GM12801 (cell line): ENCODE data around the gene AUTS2.

Source experiments
- TF ChIP-seq, protein P1 (sequence below): IDR thresholded peaks from one replicate; pipeline ENCODE4 v1.5.1; 2011; ENCODE audit warnings: control low read depth; ENCODE audit not compliant: insufficient read length; ENCODE audit errors: extremely low read depth

The AUTS2 gene

DNA sequence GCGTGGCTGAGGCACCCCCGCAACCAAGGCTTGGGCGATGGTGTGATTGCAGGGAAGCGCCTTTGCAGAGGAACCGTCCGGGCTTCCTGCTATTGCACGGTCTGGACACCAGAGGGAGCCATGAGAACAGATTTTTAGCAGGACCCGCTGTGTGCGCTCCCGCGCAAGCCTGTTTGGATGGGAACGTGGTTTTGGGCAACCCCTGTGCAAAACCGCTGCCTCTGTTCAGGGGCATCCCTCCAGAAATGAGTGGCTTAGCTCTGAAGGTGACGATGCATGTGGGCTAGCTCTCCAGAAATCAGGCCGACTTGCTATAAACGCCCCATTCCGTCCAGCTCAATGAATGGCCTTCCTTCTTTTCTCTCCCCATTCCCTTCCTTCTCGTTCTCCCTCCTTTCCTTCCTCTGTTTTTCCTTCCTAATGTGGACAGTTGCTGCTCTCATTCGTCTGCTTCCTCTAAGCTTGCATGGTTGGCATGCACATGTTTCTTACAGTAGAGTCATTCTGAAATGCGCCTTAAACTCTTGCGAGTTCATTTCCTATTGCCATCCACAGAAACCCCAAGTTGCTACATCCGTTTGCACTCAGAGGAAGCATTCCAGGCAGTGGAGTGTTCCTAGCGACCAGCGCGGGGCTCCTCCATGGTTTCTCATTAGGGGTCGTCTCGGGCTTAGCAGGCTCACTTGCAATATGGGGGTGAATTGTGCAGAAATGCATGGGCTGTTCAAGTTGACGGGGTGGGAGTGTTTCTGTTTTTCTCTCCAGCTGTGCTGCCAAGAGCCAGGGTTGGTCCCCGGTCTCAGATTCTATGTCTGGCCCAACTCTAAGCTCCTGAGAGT lies 1231.2 kb downstream of the AUTS2 start:
- TF ChIP-seq, protein P1, sequence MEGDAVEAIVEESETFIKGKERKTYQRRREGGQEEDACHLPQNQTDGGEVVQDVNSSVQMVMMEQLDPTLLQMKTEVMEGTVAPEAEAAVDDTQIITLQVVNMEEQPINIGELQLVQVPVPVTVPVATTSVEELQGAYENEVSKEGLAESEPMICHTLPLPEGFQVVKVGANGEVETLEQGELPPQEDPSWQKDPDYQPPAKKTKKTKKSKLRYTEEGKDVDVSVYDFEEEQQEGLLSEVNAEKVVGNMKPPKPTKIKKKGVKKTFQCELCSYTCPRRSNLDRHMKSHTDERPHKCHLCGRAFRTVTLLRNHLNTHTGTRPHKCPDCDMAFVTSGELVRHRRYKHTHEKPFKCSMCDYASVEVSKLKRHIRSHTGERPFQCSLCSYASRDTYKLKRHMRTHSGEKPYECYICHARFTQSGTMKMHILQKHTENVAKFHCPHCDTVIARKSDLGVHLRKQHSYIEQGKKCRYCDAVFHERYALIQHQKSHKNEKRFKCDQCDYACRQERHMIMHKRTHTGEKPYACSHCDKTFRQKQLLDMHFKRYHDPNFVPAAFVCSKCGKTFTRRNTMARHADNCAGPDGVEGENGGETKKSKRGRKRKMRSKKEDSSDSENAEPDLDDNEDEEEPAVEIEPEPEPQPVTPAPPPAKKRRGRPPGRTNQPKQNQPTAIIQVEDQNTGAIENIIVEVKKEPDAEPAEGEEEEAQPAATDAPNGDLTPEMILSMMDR, result no peak

DNA sequence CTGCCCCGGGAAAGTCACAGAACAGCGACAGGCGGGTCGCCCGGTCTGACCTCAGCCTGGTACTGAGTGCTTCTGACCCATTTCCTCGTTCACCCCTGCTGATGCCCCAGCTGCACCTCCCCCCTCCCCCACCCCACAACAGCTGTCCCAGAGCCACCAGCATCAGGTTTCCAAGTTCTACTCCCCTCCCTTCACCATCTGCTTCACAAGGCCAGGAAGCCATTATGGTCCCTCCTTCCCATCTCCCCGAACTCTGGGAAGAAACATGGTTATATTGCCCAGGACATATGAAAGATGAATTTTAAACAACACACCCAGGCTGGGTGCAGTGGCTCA lies 1231.8 kb downstream of the AUTS2 start:
- TF ChIP-seq, protein P1, result no peak

DNA sequence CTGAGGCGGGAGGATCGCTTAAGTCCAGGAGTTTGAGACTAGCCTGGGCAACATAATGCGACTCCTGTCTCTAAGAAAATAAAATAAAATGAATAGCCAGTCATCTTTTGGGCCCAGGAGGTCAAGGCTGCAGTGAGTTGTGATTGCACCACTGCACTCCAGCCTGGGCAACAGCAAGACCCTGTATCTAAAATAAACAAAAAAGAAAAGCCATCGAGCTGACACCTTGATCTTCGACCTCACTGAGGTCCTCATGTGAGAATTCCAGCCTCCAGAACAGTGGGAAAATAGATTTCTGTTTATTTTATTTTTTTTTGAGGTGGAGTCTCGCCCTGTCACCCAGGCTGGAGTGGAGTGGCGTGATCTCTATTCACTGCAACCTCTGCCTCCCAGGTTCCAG lies 1232.2 kb downstream of the AUTS2 start:
- TF ChIP-seq, protein P1, result no peak

DNA sequence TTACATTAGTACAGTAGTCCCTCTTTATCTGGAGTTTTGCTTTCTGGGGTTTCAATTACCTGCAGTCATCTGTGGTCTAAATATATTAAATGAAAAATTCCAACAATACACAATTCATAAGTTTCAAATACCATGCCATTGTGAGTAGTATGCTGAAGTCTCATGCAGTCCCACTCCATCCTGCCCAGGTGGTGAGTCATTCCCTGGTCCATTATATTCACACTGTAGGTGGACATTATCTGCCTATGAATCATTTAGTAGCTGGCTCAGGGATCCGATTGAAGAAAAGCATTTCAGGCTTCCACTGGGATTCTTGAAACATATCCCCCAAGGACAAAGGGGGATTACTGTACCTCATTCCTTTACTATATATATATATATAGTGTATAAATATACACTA lies 1235.5 kb downstream of the AUTS2 start:
- TF ChIP-seq, protein P1, result no peak

DNA sequence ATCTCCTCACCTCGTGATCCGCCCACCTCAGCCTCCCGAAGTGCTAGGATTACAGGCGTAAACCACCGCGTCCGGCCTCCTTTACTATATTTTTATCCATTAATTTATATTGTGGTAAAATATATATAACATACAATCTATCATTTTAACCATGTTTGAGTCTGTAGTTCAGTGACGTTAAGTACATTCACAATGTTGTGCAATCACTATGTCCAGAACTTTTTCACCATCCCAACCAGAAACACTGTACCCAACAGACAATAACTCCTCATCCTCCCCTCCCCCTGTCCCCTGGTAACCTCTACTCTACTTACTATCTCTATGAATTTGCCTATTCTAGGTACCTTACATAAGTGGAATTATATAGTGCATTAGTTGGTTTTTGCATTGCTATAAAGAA lies 1236.1 kb downstream of the AUTS2 start:
- TF ChIP-seq, protein P1, result no peak

DNA sequence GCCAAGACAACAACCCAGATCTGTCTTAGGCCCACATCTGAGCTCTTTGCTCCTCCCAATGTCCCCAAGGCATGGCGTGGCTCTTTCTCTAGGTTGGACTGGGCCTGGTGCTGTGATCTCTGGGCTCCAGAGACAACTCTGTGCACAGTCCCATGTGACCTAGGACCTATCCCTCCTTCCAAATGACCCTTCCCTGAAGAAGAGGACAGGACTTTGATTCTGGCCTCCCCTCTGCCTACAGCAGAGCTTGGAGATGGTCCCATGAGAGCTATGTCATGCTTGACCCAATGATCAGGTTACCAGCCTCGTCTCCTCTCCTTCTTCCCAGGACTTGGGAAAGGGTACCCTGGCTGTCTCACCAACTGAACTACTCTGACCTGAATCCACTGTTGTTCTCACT lies 1237.4 kb downstream of the AUTS2 start:
- TF ChIP-seq, protein P1, result no peak

DNA sequence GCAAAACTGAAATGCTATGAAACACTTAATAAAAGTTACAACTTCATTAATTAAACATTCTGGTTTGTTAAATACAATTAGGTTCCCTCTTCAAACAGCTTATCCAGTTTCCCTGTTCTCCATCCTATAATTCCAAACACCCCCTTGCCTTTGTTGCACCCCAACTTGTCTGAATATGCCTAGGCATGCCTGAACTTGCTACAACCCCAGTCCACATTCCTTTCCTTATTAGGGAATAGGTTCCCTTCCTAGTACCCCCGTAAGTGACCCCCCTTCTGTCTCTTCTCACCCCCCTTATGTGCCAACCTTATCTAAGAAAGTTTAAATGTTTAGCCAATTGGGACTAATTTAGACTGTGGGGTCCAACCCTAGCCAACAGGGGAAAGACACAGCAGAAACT lies 1238.0 kb downstream of the AUTS2 start:
- TF ChIP-seq, protein P1, result no peak
